OCI-LY7 (cell line): ENCODE results near the gene BSG.

Experiments
- EZH2phosphoT487 ChIP-seq: fragments of 200-600 bp; sonication (generic); IDR thresholded peaks from 2 replicates; pipeline ENCODE4 v1.6.1; 2018; ENCODE audit warnings: low read depth, borderline replicate concordance, mild to moderate bottlenecking, mixed run types, antibody characterized with exemption, low read length, moderate library complexity, mixed read lengths
- TF ChIP-seq, protein P1 (sequence below): fragments of 200-600 bp; sonication (generic); conservative IDR thresholded peaks from 2 replicates; pipeline ENCODE4 v1.5.1; 2014; ENCODE audit warnings: mild to moderate bottlenecking, antibody characterized with exemption, low read length, moderate library complexity, mixed read lengths

DNA sequence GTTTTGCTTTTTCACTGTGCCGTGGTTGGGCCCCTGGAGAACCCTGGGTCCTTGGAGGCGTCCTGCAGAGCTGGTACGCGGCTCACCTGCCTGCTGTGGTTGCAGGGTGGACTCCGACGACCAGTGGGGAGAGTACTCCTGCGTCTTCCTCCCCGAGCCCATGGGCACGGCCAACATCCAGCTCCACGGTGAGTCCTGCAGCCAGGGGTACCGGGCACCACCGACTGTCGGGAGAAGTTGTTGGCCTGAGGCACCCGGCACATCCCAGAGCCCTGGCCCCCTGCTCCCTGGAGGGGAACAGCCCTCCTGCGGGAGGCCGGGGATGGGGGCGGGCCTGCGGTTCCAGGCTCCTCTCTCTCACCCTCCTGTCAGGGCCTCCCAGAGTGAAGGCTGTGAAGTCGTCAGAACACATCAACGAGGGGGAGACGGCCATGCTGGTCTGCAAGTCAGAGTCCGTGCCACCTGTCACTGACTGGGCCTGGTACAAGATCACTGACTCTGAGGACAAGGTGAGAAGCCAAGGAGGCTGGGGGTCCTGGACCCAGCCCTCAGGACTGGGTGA lies 8.0 kb downstream of the BSG start:
- TF ChIP-seq, protein P1, sequence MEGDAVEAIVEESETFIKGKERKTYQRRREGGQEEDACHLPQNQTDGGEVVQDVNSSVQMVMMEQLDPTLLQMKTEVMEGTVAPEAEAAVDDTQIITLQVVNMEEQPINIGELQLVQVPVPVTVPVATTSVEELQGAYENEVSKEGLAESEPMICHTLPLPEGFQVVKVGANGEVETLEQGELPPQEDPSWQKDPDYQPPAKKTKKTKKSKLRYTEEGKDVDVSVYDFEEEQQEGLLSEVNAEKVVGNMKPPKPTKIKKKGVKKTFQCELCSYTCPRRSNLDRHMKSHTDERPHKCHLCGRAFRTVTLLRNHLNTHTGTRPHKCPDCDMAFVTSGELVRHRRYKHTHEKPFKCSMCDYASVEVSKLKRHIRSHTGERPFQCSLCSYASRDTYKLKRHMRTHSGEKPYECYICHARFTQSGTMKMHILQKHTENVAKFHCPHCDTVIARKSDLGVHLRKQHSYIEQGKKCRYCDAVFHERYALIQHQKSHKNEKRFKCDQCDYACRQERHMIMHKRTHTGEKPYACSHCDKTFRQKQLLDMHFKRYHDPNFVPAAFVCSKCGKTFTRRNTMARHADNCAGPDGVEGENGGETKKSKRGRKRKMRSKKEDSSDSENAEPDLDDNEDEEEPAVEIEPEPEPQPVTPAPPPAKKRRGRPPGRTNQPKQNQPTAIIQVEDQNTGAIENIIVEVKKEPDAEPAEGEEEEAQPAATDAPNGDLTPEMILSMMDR: no peak
- no peak for TF ChIP-seq EZH2phosphoT487
